ENCODE measurements around the gene KRTAP2-3.
A peak's percentile ranks its signal among the peaks of the same experiment; 100 is the strongest.
"Not testable (repeated sequence)": the region's sequence is repeated elsewhere in the genome, so short reads cannot be mapped to it uniquely, and the experiment has no call there.

Gene KRTAP2-3

DNA sequence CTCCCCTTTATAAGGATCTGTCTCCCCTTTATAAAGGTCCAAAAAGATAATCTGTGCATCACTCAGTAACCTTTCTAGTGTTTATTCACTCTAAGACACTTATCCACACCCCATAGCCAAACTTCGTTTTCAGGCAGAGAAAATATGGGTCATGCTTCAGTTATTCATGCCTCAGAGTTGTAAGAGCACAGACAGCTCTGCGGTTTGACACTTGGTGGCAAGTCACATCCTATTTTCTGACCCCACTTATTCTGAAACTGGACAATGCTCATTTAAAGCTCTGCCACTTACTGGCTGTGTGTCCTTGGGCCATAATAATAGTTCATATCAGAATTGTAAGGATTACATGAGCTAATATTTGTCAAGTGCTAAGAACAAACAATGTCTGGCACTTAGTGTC is 10.8 kb downstream of the KRTAP2-3 start:
- Histone ChIP-seq H2AK5ac (ENCODE audit: low read length, severe bottlenecking) (no peak overlapping the region), H3K23ac (ENCODE audit: low read length in 2 of 2) (no peak overlapping the region), H3K4me1 (ENCODE audit: control insufficient read depth, insufficient read depth, low read depth, low read length) (peaks cover 8% of the 10 kb centered on the region), H3K9me3 (ENCODE audit: control insufficient read depth, low read length) (no peaks in the 10 kb centered on the region), H2BK120ac (ENCODE audit: low read depth, low read length) (no peak overlapping the region), H2AFZ (ENCODE audit: low read depth, low read length) (no peak overlapping the region), H3K4ac (ENCODE audit: low read depth in 1 of 2, low read length in 2 of 2) (no peak overlapping the region), H3K36me3 (ENCODE audit: control insufficient read depth in 1 of 2, insufficient read depth in 2 of 2, low read depth in 1 of 2, low read length in 2 of 2) (no peaks in the 10 kb centered on the region), H4K91ac (ENCODE audit: low read length) (no peak overlapping the region), H3K79me1 (replicated peaks; ENCODE audit: low read length, poor library complexity, severe bottlenecking) (no peaks in the 10 kb centered on the region), H3K14ac (ENCODE audit: low read length in 2 of 2) (no peak overlapping the region), H3K4me2 (ENCODE audit: low read length, poor library complexity, severe bottlenecking) (peak overlapping the region; percentile 3), H3K27ac (ENCODE audit: low read length, poor library complexity, severe bottlenecking) (peak overlapping the region; percentile 57), H2BK15ac (ENCODE audit: low read depth, poor library complexity, severe bottlenecking) (no peak overlapping the region), H3K27me3 (ENCODE audit: control insufficient read depth in 1 of 2, insufficient read depth in 1 of 2, low read length in 2 of 2) (no peaks in the 10 kb centered on the region), H3K18ac (ENCODE audit: low read depth in 1 of 2, low read length in 2 of 2) (no peak overlapping the region), H2BK12ac (ENCODE audit: low read length in 2 of 2) (no peak overlapping the region), H3K4me3 (ENCODE audit: insufficient read depth in 1 of 2, low read depth in 1 of 2, low read length in 2 of 2) (no peak overlapping the region), H3K9ac (ENCODE audit: low read length) (peak overlapping the region; percentile 7), H2BK5ac (ENCODE audit: low read depth, low read length, poor library complexity, severe bottlenecking) (no peak overlapping the region), H4K8ac (ENCODE audit: low read length) (no peak overlapping the region)
- DNase-seq = peak; percentile 78
- WGBS = 20% methylated on average over 2 of the region's 2 CpGs

DNA sequence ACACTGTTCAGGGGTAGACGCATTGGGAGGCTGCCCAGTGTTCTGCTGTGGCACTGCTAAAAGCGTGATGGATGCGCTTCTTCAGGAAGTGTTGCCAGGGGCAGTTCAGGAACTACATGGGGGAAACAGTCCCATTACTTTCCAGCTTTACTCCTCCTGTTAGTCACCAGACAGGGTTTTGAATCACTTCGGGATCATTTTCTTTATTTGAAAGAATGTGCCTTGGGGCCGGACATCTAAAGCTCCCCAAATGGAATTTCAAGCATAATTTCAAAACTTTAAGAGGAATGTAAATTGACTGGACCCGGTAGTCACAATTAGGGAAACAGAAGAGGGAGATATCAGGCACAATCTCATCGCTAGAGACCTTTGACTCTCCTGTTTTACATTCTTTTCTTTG is 11.5 kb downstream of the KRTAP2-3 start:
- Histone ChIP-seq H4K91ac (ENCODE audit: low read length) (no peak overlapping the region), H3K9ac (ENCODE audit: low read length) (peak overlapping the region; percentile 7), H3K23ac (ENCODE audit: low read length in 2 of 2) (no peak overlapping the region), H3K79me1 (replicated peaks; ENCODE audit: low read length, poor library complexity, severe bottlenecking) (no peaks in the 10 kb centered on the region), H2BK12ac (ENCODE audit: low read length in 2 of 2) (no peak overlapping the region), H3K9me3 (ENCODE audit: control insufficient read depth, low read length) (no peaks in the 10 kb centered on the region), H3K36me3 (ENCODE audit: control insufficient read depth in 1 of 2, insufficient read depth in 2 of 2, low read depth in 1 of 2, low read length in 2 of 2) (no peaks in the 10 kb centered on the region), H3K27ac (ENCODE audit: low read length, poor library complexity, severe bottlenecking) (peak overlapping the region; percentile 57), H3K4ac (ENCODE audit: low read depth in 1 of 2, low read length in 2 of 2) (no peak overlapping the region), H4K8ac (ENCODE audit: low read length) (no peak overlapping the region), H3K4me2 (ENCODE audit: low read length, poor library complexity, severe bottlenecking) (no peak overlapping the region), H3K14ac (ENCODE audit: low read length in 2 of 2) (no peak overlapping the region), H3K27me3 (ENCODE audit: control insufficient read depth in 1 of 2, insufficient read depth in 1 of 2, low read length in 2 of 2) (no peaks in the 10 kb centered on the region), H3K4me3 (ENCODE audit: insufficient read depth in 1 of 2, low read depth in 1 of 2, low read length in 2 of 2) (no peak overlapping the region), H3K4me1 (ENCODE audit: control insufficient read depth, insufficient read depth, low read depth, low read length) (peaks cover 8% of the 10 kb centered on the region), H2BK15ac (ENCODE audit: low read depth, poor library complexity, severe bottlenecking) (no peak overlapping the region), H2BK5ac (ENCODE audit: low read depth, low read length, poor library complexity, severe bottlenecking) (no peak overlapping the region), H2AFZ (ENCODE audit: low read depth, low read length) (no peak overlapping the region), H3K18ac (ENCODE audit: low read depth in 1 of 2, low read length in 2 of 2) (no peak overlapping the region), H2BK120ac (ENCODE audit: low read depth, low read length) (no peak overlapping the region), H2AK5ac (ENCODE audit: low read length, severe bottlenecking) (peak overlapping the region; percentile 50)
- WGBS = 54% methylated on average over 6 of the region's 7 CpGs
- DNase-seq = peak; percentile 31

DNA sequence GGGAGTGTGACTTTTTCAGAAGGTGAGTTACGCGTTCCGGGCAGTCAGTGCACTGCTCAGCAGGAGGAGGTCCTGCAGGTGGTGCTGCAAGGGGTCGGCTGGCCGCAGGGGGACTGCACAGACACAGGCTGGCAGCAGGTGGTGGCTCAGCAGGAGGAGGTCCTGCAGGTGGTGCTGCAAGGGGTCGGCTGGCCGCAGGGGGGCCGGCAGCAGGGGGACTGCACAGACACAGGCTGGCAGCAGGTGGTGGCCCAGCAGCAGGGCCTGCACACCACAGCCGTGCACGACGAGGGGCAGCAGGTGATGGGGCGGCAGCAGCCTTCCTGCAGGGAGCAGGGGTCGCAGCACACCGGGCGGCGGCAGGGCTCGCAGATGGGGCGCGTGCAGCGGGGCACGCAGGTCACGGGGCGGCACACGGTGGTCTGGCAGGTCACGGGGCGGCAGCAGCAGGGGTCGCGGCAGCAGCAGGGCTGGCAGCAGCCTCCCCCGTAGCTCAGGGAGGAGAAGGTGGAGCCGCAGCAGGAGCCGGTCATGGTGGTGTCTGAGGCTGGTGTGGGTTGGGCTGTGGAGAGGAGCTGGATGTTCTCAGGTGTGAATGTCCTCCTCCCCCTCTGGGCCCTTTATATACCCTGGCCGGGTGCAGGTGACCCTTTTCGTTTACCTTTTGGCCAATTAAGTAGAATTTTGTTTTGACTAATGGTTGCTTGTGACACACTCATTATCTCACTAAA is 13.0 kb downstream of the KRTAP2-3 start, which contains the start of gene KRTAP2-1:
KRTAP2-1 (minus strand) TSS at position 582 of the 731 bp plus-strand sequence; CDS start at position 533, 49 bp downstream.
- H3K36me3 ChIP-seq (ENCODE audit: control insufficient read depth in 1 of 2, insufficient read depth in 2 of 2, low read depth in 1 of 2, low read length in 2 of 2); H4K8ac ChIP-seq (ENCODE audit: low read length); H4K91ac ChIP-seq (ENCODE audit: low read length); H3K4me3 ChIP-seq (ENCODE audit: insufficient read depth in 1 of 2, low read depth in 1 of 2, low read length in 2 of 2); H3K9ac ChIP-seq (ENCODE audit: low read length); H2AFZ ChIP-seq (ENCODE audit: low read depth, low read length); H3K27me3 ChIP-seq (ENCODE audit: control insufficient read depth in 1 of 2, insufficient read depth in 1 of 2, low read length in 2 of 2); H3K4ac ChIP-seq (ENCODE audit: low read depth in 1 of 2, low read length in 2 of 2); H3K79me1 ChIP-seq (replicated peaks; ENCODE audit: low read length, poor library complexity, severe bottlenecking); H3K18ac ChIP-seq (ENCODE audit: low read depth in 1 of 2, low read length in 2 of 2); H2BK120ac ChIP-seq (ENCODE audit: low read depth, low read length); H2BK15ac ChIP-seq (ENCODE audit: low read depth, poor library complexity, severe bottlenecking); H3K14ac ChIP-seq (ENCODE audit: low read length in 2 of 2); H2BK12ac ChIP-seq (ENCODE audit: low read length in 2 of 2); H3K4me2 ChIP-seq (ENCODE audit: low read length, poor library complexity, severe bottlenecking); H3K4me1 ChIP-seq (ENCODE audit: control insufficient read depth, insufficient read depth, low read depth, low read length); H2AK5ac ChIP-seq (ENCODE audit: low read length, severe bottlenecking); H3K23ac ChIP-seq (ENCODE audit: low read length in 2 of 2); H2BK5ac ChIP-seq (ENCODE audit: low read depth, low read length, poor library complexity, severe bottlenecking); H3K9me3 ChIP-seq (ENCODE audit: control insufficient read depth, low read length); DNase-seq: not testable (repeated sequence)
- peak within 1 kb of the TSS; percentile 57 for H3K27ac ChIP-seq (ENCODE audit: low read length, poor library complexity, severe bottlenecking)
- WGBS = 93% methylated on average over 3 of the region's 33 CpGs

DNA sequence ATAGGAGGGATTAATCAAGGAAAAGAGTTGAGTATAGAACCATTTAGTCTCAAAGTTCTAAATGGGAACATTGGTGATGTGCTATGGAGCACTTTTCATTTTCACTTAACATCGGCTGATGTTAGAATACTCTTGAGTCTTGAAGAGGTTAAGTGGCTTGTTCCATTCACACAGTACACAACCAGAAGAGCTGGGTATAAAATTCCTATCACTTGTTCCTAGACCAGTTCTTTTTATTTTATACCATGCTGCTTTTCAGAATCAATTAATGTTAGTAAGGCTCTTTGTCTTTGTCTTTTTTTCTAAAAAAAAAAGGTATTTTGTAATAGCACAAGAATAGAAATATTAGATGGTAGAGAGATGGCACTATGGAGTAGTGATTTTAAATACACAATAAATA is 17.0 kb downstream of the KRTAP2-3 start:
- no peaks in the 10 kb centered on the region for H3K27me3 ChIP-seq (ENCODE audit: control insufficient read depth in 1 of 2, insufficient read depth in 1 of 2, low read length in 2 of 2)
- H3K9me3 ChIP-seq (ENCODE audit: control insufficient read depth, low read length) = peaks cover 3% of the 10 kb centered on the region
- no peak overlapping the region for H4K91ac ChIP-seq (ENCODE audit: low read length)
- no peak overlapping the region for H2BK120ac ChIP-seq (ENCODE audit: low read depth, low read length)
- H3K4ac ChIP-seq (ENCODE audit: low read depth in 1 of 2, low read length in 2 of 2) = no peak overlapping the region
- no peak overlapping the region for H3K4me2 ChIP-seq (ENCODE audit: low read length, poor library complexity, severe bottlenecking)
- no peak overlapping the region for H2BK5ac ChIP-seq (ENCODE audit: low read depth, low read length, poor library complexity, severe bottlenecking)
- H2BK15ac ChIP-seq (ENCODE audit: low read depth, poor library complexity, severe bottlenecking) = no peak overlapping the region
- H3K4me1 ChIP-seq (ENCODE audit: control insufficient read depth, insufficient read depth, low read depth, low read length) = peaks cover 9% of the 10 kb centered on the region
- no peak overlapping the region for H2AK5ac ChIP-seq (ENCODE audit: low read length, severe bottlenecking)
- H3K9ac ChIP-seq (ENCODE audit: low read length) = no peak overlapping the region
- no peaks in the 10 kb centered on the region for H3K36me3 ChIP-seq (ENCODE audit: control insufficient read depth in 1 of 2, insufficient read depth in 2 of 2, low read depth in 1 of 2, low read length in 2 of 2)
- H2BK12ac ChIP-seq (ENCODE audit: low read length in 2 of 2) = no peak overlapping the region
- H3K18ac ChIP-seq (ENCODE audit: low read depth in 1 of 2, low read length in 2 of 2) = no peak overlapping the region
- H3K4me3 ChIP-seq (ENCODE audit: insufficient read depth in 1 of 2, low read depth in 1 of 2, low read length in 2 of 2) = no peak overlapping the region
- no peak overlapping the region for H2AFZ ChIP-seq (ENCODE audit: low read depth, low read length)
- no peak overlapping the region for H4K8ac ChIP-seq (ENCODE audit: low read length)
- H3K79me1 ChIP-seq (replicated peaks; ENCODE audit: low read length, poor library complexity, severe bottlenecking) = no peaks in the 10 kb centered on the region
- no peak for DNase-seq
- no CpG with 5 or more reads among the region's 1 CpG for WGBS
- H3K27ac ChIP-seq (ENCODE audit: low read length, poor library complexity, severe bottlenecking) = no peak overlapping the region
- no peak overlapping the region for H3K14ac ChIP-seq (ENCODE audit: low read length in 2 of 2)
- no peak overlapping the region for H3K23ac ChIP-seq (ENCODE audit: low read length in 2 of 2)

All from mesenchymal stem cell (in vitro differentiated cells and primary cell).